ENCODE measurements around the gene MED9. TPM values are rescaled to one million over a fixed set of nuclear protein-coding genes. Genes with fewer than 3 reads are reported as not detected.

MED9 gene
- total and polyA plus RNA-seq, 10 of the 15 experiments (the other 5 are each of a cell fraction or from before 2014, with no cell fraction given): 1.5 to 22.4 (median 14.8) TPM

- no peak for FAIRE-seq
- Histone ChIP-seq H4K20me1 (ENCODE audit: control insufficient read depth, insufficient read depth) (0 out of 2 replicates have a peak, but pooled peaks cover 3% of the 10 kb centered on the region), H3K79me2 (ENCODE audit: control insufficient read depth, insufficient read depth, low read length) (no peaks in the 10 kb centered on the region), H3K36me3 (ENCODE audit: control insufficient read depth in 2 of 2, insufficient read depth in 2 of 2, low read length in 1 of 2) (peaks cover 5 to 6% of the 10 kb centered on the region in 2 experiments; a peak in 1 of 4 replicates), H3K4me3 (no peak overlapping the region), H3K4me1 (ENCODE audit: control insufficient read depth, insufficient read depth, low read length) (peaks cover 4% of the 10 kb centered on the region; the same call in 1 of the 2 replicates), H3K27me3 (replicated peaks in 1 of 2; ENCODE audit: control insufficient read depth in 2 of 2, insufficient read depth in 2 of 2, low read length in 1 of 2) (peaks cover 2 to 10% of the 10 kb centered on the region in 2 experiments; a peak in 3 of 4 replicates), H2AFZ (ENCODE audit: control insufficient read depth, low read depth, low read length) (no peak overlapping the region), H3K9ac (ENCODE audit: control insufficient read depth, insufficient read depth, low read length) (no peak overlapping the region), H3K9me3 (replicated peaks; ENCODE audit: control insufficient read depth, insufficient read depth, low read length) (no peaks in the 10 kb centered on the region), H3K27ac (ENCODE audit: control insufficient read depth, insufficient read depth) (no peak overlapping the region), H3K4me2 (ENCODE audit: control insufficient read depth, insufficient read depth) (no peak overlapping the region)
- CTCF ChIA-PET: interaction anchor here (1.5 kb wide), 1 partner anchor 138 kb away, joined by 6 read pairs; no protein-coding TSS in a partner anchor
- no peak for ATAC-seq
- intact Hi-C loops (cut with micrococcal nuclease; ENCODE audit: unreplicated experiment) (no loop called here), in situ Hi-C loops (cut with MboI) (no loop called here)
- RAD21 ChIA-PET (ENCODE audit: unreplicated experiment): no interaction called here
- WGBS (ENCODE audit: insufficient coverage, insufficient replicate concordance, low lambda C conversion rate, missing lambda C conversion rate): 90% methylated on average over 9 of the region's 9 CpGs
- TF ChIP-seq NFXL1 (IDR thresholded peaks at IDR 0.05; ENCODE audit: borderline replicate concordance) (no peak), IRF3 (IDR thresholded peaks at IDR 0.05) (no peak), SIN3A (IDR thresholded peaks at IDR 0.05; ENCODE audit: low read depth, low read length) (no peak), NFYB (IDR thresholded peaks at IDR 0.05; ENCODE audit: insufficient read depth, low read depth, low read length) (no peak), CHD1 (IDR thresholded peaks at IDR 0.05; ENCODE audit: low read depth, low read length) (no peak), POLR2A (IDR thresholded peaks at IDR 0.05; ENCODE audit: low read depth, low read length) (no peak), SPI1 (IDR thresholded peaks at IDR 0.05; ENCODE audit: borderline replicate concordance, insufficient read depth, low read depth, low read length) (no peak), SUPT20H (IDR thresholded peaks at IDR 0.05; ENCODE audit: borderline replicate concordance, control insufficient read depth, low read depth, low read length) (no peak), CHD2 (IDR thresholded peaks at IDR 0.05; ENCODE audit: borderline replicate concordance, low read depth, low read length) (no peak), ZZZ3 (IDR thresholded peaks at IDR 0.05; ENCODE audit: control insufficient read depth, insufficient read length, low read depth) (no peak), BHLHE40 (IDR thresholded peaks at IDR 0.05; ENCODE audit: borderline replicate concordance in 1 of 2, low read depth in 2 of 2, low read length in 1 of 2) (no peak)
- POLR2A ChIA-PET: no interaction called here
- no TSS peak for BruUV-seq (replicated peaks)
- DNase-seq (ENCODE audit: low read depth, low spot score): no peak
- SMC1A ChIA-PET (ENCODE audit: uncharacterized antibody, unreplicated experiment): no interaction called here
Observed at GRCh38 chr17:17492571-17492970, 15.8 kb downstream of the MED9 start.
